Neuron (in vitro differentiated cells): Measurements from ENCODE around the gene FGF19.
A peak's percentile ranks its signal among the peaks of the same experiment; 100 is the strongest.

Experiments used
- H2AFZ ChIP-seq: one replicate; pipeline ENCODE4 v1.6.1; 2013; ENCODE audit warnings: low read depth, mild to moderate bottlenecking, inconsistent platforms, low read length, moderate library complexity
- H3K27me3 ChIP-seq: one replicate; pipeline ENCODE4 v1.6.1; 2013; ENCODE audit warnings: low read length; ENCODE audit not compliant: insufficient read depth
- H3K36me3 ChIP-seq: one replicate; pipeline ENCODE4 v1.6.1; 2013; ENCODE audit warnings: low read length; ENCODE audit not compliant: insufficient read depth
- H3K4me1 ChIP-seq: one replicate; pipeline ENCODE4 v1.6.1; 2013; ENCODE audit warnings: low read length; ENCODE audit not compliant: insufficient read depth
- H3K4me3 ChIP-seq: 2 replicates; pipeline ENCODE4 v1.5.1; 2013; ENCODE audit warnings: mild to moderate bottlenecking, low read length, moderate library complexity
- H3K9me3 ChIP-seq: one replicate; pipeline ENCODE4 v1.6.1; 2013; ENCODE audit warnings: low read length

The FGF19 gene

DNA sequence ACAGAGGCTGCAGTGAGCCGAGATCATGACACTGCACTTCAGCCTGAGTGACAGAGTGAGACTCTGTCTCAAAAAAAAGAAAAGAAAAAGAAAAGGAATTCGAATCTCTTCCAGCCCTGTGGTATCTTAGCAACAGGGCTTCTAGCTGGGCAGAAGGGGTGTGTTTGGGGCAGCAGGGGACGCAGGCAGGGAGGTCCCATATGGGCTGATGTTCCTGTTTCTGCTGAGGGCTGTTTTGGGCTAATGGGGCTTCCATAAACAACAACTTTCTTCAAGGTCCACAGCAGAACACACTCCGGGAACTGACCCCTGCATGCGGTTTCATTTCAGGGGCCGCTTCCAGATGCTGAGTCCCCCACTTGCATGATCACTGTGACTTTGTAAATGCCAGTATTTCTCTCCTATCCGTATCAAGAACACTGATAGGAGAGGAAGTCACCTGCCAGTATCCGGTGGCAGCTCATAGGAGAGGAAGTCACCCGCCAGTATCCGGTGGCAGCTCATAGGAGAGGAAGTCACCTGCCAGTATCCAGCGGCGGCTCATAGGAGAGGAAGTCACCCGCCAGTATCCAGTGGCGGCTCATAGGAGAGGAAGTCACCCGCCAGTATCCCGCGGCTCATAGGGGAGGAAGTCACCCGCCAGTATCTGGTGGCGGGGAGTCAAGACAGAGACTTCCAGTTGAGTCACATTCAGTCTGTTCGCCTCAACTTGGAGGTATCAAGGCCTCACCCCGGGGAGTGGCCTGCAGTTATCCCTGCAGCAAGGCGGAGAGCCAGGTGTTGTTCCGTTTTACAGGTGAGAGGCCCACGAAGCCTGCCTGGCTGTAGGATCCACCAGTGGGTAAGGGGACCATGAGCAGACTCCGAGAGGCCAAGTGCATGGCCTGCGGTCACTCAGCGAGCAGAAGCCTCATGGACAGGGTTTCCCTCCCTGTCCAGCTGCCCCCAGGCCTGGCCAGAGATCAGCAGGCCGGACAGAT is 8.3 kb upstream of the FGF19 start:
- H3K4me1 ChIP-seq, result peaks cover 5% of the 10 kb centered on the region

DNA sequence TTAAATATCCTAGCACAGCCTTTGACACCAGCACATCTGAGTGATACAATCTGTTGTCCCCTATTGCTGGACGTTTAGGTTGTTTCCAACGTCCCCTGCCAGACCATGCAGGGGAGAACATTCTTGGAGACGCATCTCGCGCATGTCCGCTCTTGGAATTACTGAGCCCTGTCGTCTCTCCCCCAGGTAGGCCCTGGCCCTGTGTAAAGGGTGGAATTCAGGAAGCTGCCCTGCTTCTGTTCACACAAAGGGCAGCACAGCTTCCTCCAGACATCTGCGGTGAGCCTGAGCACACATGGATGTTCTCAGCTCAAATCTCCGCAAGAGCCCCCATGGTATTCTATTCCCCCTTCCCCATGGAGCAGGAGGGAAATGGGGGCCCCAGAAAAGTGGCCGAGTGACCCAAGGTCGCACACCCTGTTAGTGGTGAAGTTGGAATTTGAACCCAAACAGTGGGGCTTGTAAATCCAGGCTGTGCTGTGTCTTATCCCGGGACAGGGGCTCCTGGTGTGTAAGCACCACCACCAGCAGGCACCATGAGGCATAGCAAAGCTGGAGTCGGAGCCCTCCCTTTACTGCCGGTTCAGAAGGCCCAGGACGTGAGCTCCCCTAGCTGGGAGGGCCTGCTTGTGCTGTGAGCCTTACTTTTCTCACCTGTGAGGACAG is 5.0 kb upstream of the FGF19 start:
- peaks cover 20% of the 10 kb centered on the region for H3K27me3 ChIP-seq
- no peak overlapping the region for H3K4me3 ChIP-seq
- no peaks in the 10 kb centered on the region for H3K36me3 ChIP-seq
- peaks cover 17% of the 10 kb centered on the region for H3K4me1 ChIP-seq
- no peaks in the 10 kb centered on the region for H3K9me3 ChIP-seq
- no peak overlapping the region for H2AFZ ChIP-seq

More for the DNA sequence above, 8.3 kb upstream of the FGF19 start:
- H2AFZ ChIP-seq, result no peak overlapping the region
- H3K4me3 ChIP-seq, result no peak overlapping the region
- no peaks in the 10 kb centered on the region for H3K9me3 ChIP-seq
- no peaks in the 10 kb centered on the region for H3K36me3 ChIP-seq
- H3K27me3 ChIP-seq, result peaks cover 4% of the 10 kb centered on the region

DNA sequence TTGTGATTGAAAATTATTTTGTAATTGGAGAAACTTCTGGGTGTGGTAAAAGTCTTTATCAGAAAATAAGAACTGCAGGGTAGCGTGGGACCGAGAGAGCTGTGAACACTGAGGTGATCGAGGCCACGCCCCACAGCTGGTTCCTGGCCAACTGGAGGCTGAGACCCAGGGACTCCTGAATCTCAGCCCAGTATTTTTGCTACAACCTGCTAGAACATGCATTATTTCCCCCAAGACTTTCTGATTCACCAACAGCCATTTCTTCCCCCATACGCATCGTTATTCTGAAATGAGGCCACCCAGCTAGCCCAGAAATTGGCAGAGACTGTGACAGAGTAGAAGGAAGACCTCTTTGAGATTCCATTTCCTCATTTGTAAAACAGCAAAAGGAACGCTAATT is 3.4 kb upstream of the FGF19 start:
- H3K4me3 ChIP-seq, result no peak overlapping the region
- no peak overlapping the region for H2AFZ ChIP-seq
- H3K9me3 ChIP-seq, result no peaks in the 10 kb centered on the region
- H3K4me1 ChIP-seq, result peaks cover 22% of the 10 kb centered on the region
- peaks cover 36% of the 10 kb centered on the region for H3K27me3 ChIP-seq
- H3K36me3 ChIP-seq, result no peaks in the 10 kb centered on the region

DNA sequence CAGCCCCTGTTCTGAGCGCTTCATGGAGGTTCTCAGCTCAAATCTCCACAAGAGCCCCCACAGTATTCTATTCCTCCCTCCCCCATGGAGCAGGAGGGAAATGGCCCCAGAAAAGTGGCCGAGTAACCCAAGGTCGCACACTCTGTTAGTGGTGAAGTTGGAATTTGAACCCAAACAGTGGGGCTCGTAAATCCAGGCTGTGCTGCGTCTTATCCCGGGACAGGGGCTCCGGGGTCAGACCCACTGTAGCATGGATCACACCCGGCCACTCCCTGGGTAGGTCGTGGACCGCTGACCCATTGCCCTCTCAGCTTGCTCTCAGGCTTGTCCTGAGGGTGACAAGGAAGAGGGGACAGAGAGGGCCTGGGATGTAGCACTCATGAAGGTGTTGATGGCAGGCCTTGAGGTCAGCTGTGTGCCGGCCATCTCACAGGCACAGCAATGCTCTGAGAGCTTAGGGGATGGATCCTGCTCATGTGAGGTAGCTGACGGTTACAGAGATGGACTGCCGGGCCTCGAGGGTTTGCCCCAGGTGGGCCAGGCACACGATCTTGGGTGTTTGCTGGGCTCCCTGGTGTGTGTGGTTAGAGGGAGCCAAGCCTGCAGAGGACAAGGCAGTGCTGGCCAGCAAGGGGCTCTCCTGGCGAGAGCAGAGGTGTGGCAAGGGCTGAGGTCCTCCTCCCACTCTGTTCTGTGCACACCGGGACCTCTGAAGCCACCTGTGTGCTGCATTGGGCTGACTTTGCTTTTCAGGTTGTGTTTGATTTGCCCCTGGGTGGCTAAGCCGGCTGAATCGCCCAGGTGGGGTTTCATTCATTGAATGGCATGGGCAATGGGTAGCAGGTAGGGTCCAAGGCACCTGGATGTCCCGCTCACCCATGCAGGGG is 2.3 kb upstream of the FGF19 start:
- H3K4me3 ChIP-seq, result no peak overlapping the region
- H3K4me1 ChIP-seq, result peaks cover 25% of the 10 kb centered on the region
- no peaks in the 10 kb centered on the region for H3K9me3 ChIP-seq
- H2AFZ ChIP-seq, result no peak overlapping the region
- H3K27me3 ChIP-seq, result peaks cover 45% of the 10 kb centered on the region
- no peaks in the 10 kb centered on the region for H3K36me3 ChIP-seq

DNA sequence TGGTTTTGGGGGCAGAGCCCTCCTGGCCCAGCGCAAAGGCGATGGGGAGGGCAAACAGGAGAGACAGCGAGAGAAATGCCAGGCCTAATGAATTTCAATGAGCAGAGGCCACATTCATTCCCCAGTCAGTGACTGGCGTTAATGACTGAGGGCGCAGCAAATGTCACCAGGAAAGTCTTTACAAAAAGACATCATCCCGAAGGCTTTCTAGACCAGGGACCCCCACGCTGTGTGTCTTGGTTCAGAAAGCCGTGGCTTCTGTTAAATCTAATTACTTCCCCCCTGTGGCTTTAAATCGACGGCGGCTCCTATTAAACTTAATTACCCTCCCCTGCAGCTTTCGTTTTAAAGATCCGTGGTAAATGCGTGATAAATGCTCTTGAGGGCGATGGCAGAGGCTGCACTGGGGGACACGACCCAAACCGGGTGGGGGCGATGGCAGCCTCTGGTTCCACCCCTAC is 1.6 kb upstream of the FGF19 start:
- H3K4me1 ChIP-seq, result peaks cover 32% of the 10 kb centered on the region
- H2AFZ ChIP-seq, result no peak overlapping the region
- peaks cover 53% of the 10 kb centered on the region for H3K27me3 ChIP-seq
- H3K9me3 ChIP-seq, result no peaks in the 10 kb centered on the region
- no peaks in the 10 kb centered on the region for H3K36me3 ChIP-seq
- no peak overlapping the region for H3K4me3 ChIP-seq

DNA sequence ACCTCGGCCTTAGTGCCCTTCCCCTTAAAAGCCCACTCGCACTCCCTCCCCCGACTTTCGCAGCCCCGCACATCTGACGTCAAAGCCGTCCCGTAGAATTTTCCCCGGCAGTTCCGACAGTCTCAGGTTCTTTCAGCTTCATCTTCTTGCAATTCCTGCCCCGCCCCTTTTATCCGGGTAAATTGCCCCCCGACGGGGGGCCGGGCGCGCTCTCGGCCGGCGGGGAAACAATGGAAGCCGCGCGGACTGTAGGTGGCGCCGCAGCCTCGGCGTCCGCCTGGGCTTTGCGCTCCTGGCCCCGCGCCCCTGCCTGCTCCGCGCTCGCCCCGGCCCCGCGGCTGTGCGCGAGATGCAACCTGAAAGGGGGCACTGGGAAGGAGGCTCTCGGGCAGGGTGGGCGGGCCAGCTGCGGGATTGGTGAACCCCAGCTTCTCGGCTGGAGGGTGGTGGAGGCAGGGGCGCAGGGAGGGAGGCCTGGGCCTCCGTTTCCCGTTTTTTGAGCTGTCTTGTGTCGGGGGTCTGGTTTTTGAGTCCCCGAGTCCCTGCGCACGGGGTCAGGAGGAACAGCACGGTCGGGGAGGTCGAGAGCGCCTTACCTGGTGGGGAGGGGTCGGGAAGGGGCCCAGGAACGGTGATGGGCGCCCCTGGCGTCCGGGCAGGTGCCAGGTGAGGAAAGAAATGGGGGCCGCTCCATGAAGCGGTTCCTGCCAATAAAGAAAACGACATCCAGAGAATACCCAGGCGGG is 859 bp upstream of the FGF19 start:
- H3K4me1 ChIP-seq, result peaks cover 34% of the 10 kb centered on the region
- H3K36me3 ChIP-seq, result no peaks in the 10 kb centered on the region
- H3K4me3 ChIP-seq, result peak overlapping the region; percentile 19
- no peaks in the 10 kb centered on the region for H3K9me3 ChIP-seq
- H2AFZ ChIP-seq, result no peak overlapping the region
- H3K27me3 ChIP-seq, result peaks cover 55% of the 10 kb centered on the region

DNA sequence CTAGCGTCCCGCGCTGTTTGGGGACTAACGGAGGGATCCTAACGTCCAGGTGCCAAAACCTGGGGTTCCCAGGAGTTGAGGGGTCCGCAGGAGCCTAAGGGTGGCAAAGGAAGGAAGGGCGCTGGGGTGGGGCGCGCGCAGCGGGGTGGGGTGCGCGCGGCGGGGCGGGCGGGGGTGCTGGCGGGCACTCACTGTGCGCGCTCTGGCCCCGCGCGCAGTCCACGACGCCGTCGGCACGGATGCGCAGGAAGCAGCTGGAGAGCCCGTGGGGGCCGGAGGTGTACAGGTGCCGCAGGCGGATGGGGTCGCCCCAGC is 412 bp downstream of the FGF19 start:
- H3K27me3 ChIP-seq, result peaks cover 55% of the 10 kb centered on the region
- H2AFZ ChIP-seq, result no peak overlapping the region
- no peaks in the 10 kb centered on the region for H3K36me3 ChIP-seq
- H3K9me3 ChIP-seq, result no peaks in the 10 kb centered on the region
- H3K4me1 ChIP-seq, result peaks cover 34% of the 10 kb centered on the region
- peak overlapping the region; percentile 21 for H3K4me3 ChIP-seq

DNA sequence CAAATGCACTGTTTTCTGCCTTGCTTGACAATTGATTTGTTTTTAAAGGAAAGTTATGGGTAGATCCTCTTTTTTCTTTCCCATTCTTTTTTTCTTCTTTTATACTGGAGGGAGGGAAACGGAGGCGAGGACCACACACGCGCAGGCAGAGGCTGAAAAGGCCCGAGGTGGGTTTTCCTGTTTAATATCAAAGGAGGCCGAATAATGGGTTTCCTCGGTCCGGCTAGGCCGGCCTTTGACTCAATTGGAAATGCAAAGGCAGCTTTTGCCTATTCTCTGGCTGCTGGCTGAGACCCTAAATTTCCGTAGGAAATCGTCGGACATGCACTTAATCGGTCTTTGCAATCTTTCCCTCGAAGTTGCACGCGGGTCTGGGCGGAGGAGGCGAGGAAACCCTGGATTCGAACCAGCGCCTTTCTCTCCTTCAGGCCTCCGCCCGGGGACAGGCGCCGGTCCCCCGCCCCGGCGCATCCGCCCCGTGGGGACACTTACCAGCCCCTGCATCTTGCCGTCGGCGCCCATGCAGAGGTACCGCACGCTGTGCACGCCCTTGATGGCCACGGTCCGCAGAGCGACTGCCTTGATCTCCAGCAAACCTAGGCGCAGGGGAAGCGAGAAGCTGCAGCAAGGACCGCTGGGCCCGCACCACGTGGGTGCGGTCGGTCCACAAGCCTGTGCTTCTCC is 911 bp downstream of the FGF19 start:
- Histone ChIP-seq H3K9me3 (no peaks in the 10 kb centered on the region), H3K27me3 (peaks cover 55% of the 10 kb centered on the region), H2AFZ (no peak overlapping the region), H3K4me1 (peaks cover 34% of the 10 kb centered on the region), H3K4me3 (peak overlapping the region; percentile 21), H3K36me3 (no peaks in the 10 kb centered on the region)

DNA sequence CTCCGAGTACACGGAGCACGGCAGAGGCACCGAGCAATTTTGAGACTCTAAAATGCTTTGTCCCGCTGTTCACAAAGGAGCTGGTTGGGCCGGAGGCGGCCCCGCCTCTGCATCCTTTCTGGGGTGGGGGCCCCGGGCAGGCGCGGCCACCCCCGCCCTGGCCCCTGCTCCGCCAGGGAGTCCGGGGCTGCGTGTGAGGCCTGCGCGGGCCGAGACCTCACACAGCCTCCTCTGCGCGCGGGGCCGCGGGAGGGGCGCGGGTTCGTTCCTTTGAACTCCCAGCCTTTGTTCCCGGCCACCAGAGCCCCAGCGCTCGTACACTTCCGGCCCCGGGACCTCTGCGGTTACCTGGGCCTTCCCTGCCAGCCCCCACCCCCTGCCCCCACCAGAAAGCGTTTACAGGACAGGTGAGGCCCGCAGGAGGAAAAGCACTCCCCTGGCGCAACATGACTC is 1.6 kb downstream of the FGF19 start:
- Histone ChIP-seq H3K9me3 (no peaks in the 10 kb centered on the region), H3K27me3 (peaks cover 54% of the 10 kb centered on the region), H3K36me3 (no peaks in the 10 kb centered on the region), H3K4me3 (peak overlapping the region; percentile 21), H2AFZ (peak overlapping the region; percentile 48), H3K4me1 (peaks cover 34% of the 10 kb centered on the region)

DNA sequence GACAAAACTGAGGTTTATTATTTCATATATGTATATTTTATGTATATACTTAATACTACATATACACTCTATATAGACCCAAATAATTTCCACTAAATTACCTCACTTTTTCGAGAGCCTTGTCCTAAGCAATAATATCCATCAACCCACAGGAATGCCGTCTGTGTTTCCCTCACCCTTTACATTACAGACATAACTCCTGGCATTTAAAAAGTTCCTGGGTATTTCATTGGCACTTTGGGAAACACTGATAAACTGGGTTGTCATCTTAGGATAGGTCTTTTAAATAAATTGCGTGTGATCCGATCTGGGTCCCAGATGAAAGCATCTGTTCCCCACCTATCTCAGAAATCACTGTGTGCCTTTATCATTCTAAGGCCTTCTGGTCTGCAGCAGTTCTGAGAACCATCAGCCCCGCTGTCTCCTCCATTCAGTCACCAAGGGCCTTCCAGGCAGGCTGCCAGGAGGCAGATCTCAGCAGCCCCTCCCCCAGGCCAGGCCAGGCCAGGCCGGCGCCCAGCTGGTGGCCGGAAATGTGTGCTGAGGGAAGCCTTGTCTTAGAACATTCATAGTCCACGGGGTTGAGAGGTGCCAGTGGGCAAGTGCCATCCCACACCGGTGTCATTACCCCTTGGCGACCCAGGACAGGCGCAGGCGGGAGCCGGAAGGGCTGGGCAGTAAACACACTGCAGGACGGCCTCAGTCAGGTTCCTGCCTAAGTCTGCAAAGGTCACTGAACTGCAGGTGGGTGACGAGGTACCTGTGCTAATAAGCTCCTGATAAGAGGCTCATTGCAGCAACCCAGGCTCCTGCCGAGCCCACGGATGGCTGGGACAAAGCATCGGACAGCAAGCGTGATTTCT is 3.3 kb downstream of the FGF19 start:
- peaks cover 28% of the 10 kb centered on the region for H3K4me1 ChIP-seq
- H2AFZ ChIP-seq, result no peak overlapping the region
- no peaks in the 10 kb centered on the region for H3K36me3 ChIP-seq
- peaks cover 42% of the 10 kb centered on the region for H3K27me3 ChIP-seq
- H3K4me3 ChIP-seq, result no peak overlapping the region
- no peaks in the 10 kb centered on the region for H3K9me3 ChIP-seq

DNA sequence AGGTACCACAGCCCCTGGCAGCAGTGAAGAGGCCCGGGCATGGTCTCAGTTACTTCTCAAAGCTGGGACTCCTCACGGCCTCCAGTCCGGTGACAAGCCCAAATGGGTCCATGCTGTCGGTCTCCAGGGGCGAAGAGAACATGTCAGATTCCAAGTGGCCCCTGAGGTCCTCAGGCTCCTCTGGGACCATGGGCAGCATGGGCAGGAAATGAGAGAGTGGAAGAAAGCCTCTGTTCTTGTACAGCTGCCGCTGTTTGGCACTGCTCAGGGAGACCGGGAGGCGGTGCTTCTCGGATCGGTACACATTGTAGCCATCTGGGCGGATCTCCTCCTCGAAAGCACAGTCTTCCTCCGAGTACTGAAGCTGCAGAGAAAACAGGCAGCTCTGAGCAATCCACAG is 4.6 kb downstream of the FGF19 start:
- Histone ChIP-seq H3K27me3 (peaks cover 38% of the 10 kb centered on the region), H3K36me3 (no peaks in the 10 kb centered on the region), H3K4me3 (no peak overlapping the region), H3K4me1 (peaks cover 22% of the 10 kb centered on the region), H3K9me3 (no peaks in the 10 kb centered on the region), H2AFZ (no peak overlapping the region)
